Sciatic nerve (tissue), 2 donors: ENCODE measurements around the gene SCGB1A1. TPM values are rescaled to one million over a fixed set of nuclear protein-coding genes. Genes with fewer than 3 reads are reported as not detected.

Source experiments
- ATAC-seq: fragments of 200-7000 bp; cut with Tn5 transposase; one replicate; pipeline ENCODE4 v1.9.1; 2020; ENCODE audit warnings: mild to moderate bottlenecking, moderate library complexity
- DNase-seq: peaks from one replicate; pipeline ENCODE4 v3.0.0-alpha.2; 2020; ENCODE audit warnings: low spot score
- intact Hi-C: fragments of 100-400 bp; cut with DNase I; formaldehyde crosslinking; loops from one replicate; pipeline ENCODE4 v1.14.2; 2022
- total RNA-seq: library from RNA; stranded (reverse); fragmentation: NEBNext Ultra II Directional; extraction: Animal tissue kit (Norgen Biotek cat#: 25700); gene quantifications from one replicate; pipeline ENCODE4 v1.2.1, GENCODE V29; 2021
- donor health status: DM: no; HTN: no; CAD: no.
- donor health status: DM: no; HTN: no; CAD: no.

The SCGB1A1 gene
- total RNA-seq, 1 donor from 2014 or later, result 3.5 TPM

- ATAC-seq, result no peak
- no peak for DNase-seq
- intact Hi-C loops, result no loop called here
Measured at GRCh38 chr11:62462508-62462892, 43.7 kb downstream of the SCGB1A1 start.

GRCh38 chr11:62463121-62463542, 44.3 kb downstream of the SCGB1A1 start:
- ATAC-seq, result peak; percentile 14
- intact Hi-C loops, result no loop called here

GRCh38 chr11:62464655-62465054, 45.8 kb downstream of the SCGB1A1 start:
- no peak for ATAC-seq
- DNase-seq, result no peak
- intact Hi-C loops, result no loop called here

More at GRCh38 chr11:62463121-62463542, 44.3 kb downstream of the SCGB1A1 start:
- no peak for DNase-seq

GRCh38 chr11:62466444-62466843, 47.6 kb downstream of the SCGB1A1 start:
- no peak for DNase-seq
- ATAC-seq, result no peak
- intact Hi-C loops, result no loop called here

- intact Hi-C loops, result no loop called here
- no peak for ATAC-seq
- DNase-seq, result no peak
Measured at GRCh38 chr11:62468577-62468976, 49.7 kb downstream of the SCGB1A1 start.

GRCh38 chr11:62471603-62472002, 52.8 kb downstream of the SCGB1A1 start:
- no peak for ATAC-seq
- no peak for DNase-seq
- intact Hi-C loops, result no loop called here

GRCh38 chr11:62472063-62472884, 53.4 kb downstream of the SCGB1A1 start:
- ATAC-seq (peak; percentile 58), DNase-seq (no peak)
- intact Hi-C loops, result no loop called here

Other genes starting within 250 kb of the SCGB1A1 start
- gene SCGB1D1, start 228.8 kb upstream of the SCGB1A1 start, total RNA-seq, result not detected
- gene SCGB2A1, start 210.4 kb upstream of the SCGB1A1 start, total RNA-seq, result not detected
- not detected for gene SCGB1D2, start 176.8 kb upstream of the SCGB1A1 start, total RNA-seq
- gene SCGB2A2, start 148.9 kb upstream of the SCGB1A1 start, total RNA-seq, result not detected
- gene SCGB1D4, start 120.0 kb upstream of the SCGB1A1 start, total RNA-seq, result not detected
- 17.0 TPM for gene ASRGL1, start 81.6 kb upstream of the SCGB1A1 start, total RNA-seq
- gene AHNAK, start 127.8 kb downstream of the SCGB1A1 start, total RNA-seq, result 2,773 TPM
- gene EEF1G, start 154.9 kb downstream of the SCGB1A1 start, total RNA-seq, result 811 TPM
- gene TUT1, start 172.5 kb downstream of the SCGB1A1 start, total RNA-seq, result 20.7 TPM
- gene MTA2, start 182.8 kb downstream of the SCGB1A1 start, total RNA-seq, result 86.6 TPM
- gene EML3, start 193.7 kb downstream of the SCGB1A1 start, total RNA-seq, result 113 TPM
- 15.2 TPM for gene ROM1, start 194.2 kb downstream of the SCGB1A1 start, total RNA-seq
- 38.7 TPM for gene B3GAT3, start 203.0 kb downstream of the SCGB1A1 start, total RNA-seq
- 219 TPM for gene GANAB, start 227.6 kb downstream of the SCGB1A1 start, total RNA-seq
- 12.3 TPM for gene INTS5, start 234.3 kb downstream of the SCGB1A1 start, total RNA-seq
- 25.1 TPM for gene C11orf98, start 246.2 kb downstream of the SCGB1A1 start, total RNA-seq
- gene CSKMT, start 246.3 kb downstream of the SCGB1A1 start, total RNA-seq, result 7.1 TPM